K562 (cell line): ENCODE measurements around the gene OLFML2A. TPM values are rescaled to one million over a fixed set of nuclear protein-coding genes. Genes with fewer than 3 reads are reported as not detected.
A peak's percentile ranks its signal among the peaks of the same experiment; 100 is the strongest.

ENCODE experiments used
- ATAC-seq: fragments of 200-7000 bp; cut with Tn5 transposase; 3 replicates; pipeline ENCODE4 v1.9.1; 2020; ENCODE audit warnings: moderate library complexity
- BruUV-seq: library from RNA; stranded (reverse); fragments of 400-500 nt; replicated peaks from 2 replicates; lab custom pipeline; 2021; lab: Mats Ljungman, UMichigan
- CTCF ChIA-PET: fragments of 300-600 bp; formaldehyde crosslinking; extraction: SDS; loops from one replicate; lab custom pipeline; 2021; ENCODE audit warnings: low intra/inter-chr PET ratio; lab: Yijun Ruan, JAX
- POLR2A ChIA-PET: fragments of 300-600, 350-650 bp; sonication (Branson Sonifier 250); formaldehyde crosslinking; extraction: SDS; loops from one replicate; lab custom pipeline; 2021; ENCODE audit warnings: antibody characterized with exemption, inconsistent platforms; lab: Yijun Ruan, JAX
- DNase-seq, 4 experiments: peaks; one replicate each; pipeline versions ENCODE4 v3.0.0 to v3.0.0-alpha.2; 2011 to 2018; ENCODE audit warnings: low spot score in 3 of 4, mixed read lengths in 3 of 4; ENCODE audit errors: extremely low read depth in 1 of 4
- FAIRE-seq: peaks from 2 replicates; lab custom pipeline; 2011; peaks lifted over from hg19 to GRCh38; lab: Jason Lieb, UNC
- H2AFZ ChIP-seq: 2 replicates; pipeline ENCODE4 v1.6.0; 2011; ENCODE audit warnings: low read depth, low read length, control low read depth, inconsistent platforms
- H3K27ac ChIP-seq: fragments of 200-600 bp; 3 replicates; pipeline ENCODE4 v1.8.0; 2011; ENCODE audit warnings: low read depth, mild to moderate bottlenecking, control low read depth, inconsistent platforms, low read length, moderate library complexity, mixed read lengths; ENCODE audit errors: extremely low read depth
- H3K27me3 ChIP-seq, 2 experiments: fragments of 300-600 bp in 1 of 2; 2 replicates in 1 of 2; 3 replicates in 1 of 2; pipeline versions ENCODE4 v1.6.0 to v1.8.0; 2011; ENCODE audit warnings: inconsistent platforms in 2 of 2, low read length in 2 of 2, mild to moderate bottlenecking in 1 of 2, mixed read lengths in 1 of 2, moderate library complexity in 1 of 2; ENCODE audit not compliant: control insufficient read depth in 2 of 2, insufficient read depth in 2 of 2
- H3K36me3 ChIP-seq: fragments of 300-600 bp; 3 replicates; pipeline ENCODE4 v1.8.0; 2011; ENCODE audit warnings: mild to moderate bottlenecking, low read length, inconsistent platforms; ENCODE audit not compliant: control insufficient read depth, insufficient read depth
- H3K4me1 ChIP-seq, 2 experiments: fragments of 200-600 bp in 1 of 2; replicated peaks in 1 of 2; 2 replicates in 1 of 2; 3 replicates in 1 of 2; pipeline versions ENCODE4 v1.5.1 to v1.8.0; 2011; ENCODE audit warnings: inconsistent platforms in 2 of 2, low read length in 2 of 2, mild to moderate bottlenecking in 1 of 2, mixed read lengths in 1 of 2, moderate library complexity in 1 of 2; ENCODE audit not compliant: control insufficient read depth in 2 of 2, insufficient read depth in 2 of 2
- H3K4me2 ChIP-seq: 2 replicates; pipeline ENCODE4 v1.6.1; 2011; ENCODE audit warnings: low read length, control low read depth, inconsistent platforms, mixed read lengths; ENCODE audit not compliant: insufficient read depth
- H3K4me3 ChIP-seq: fragments of 200-600 bp; sonication (generic), shearing (Covaris generic); 2 replicates; pipeline ENCODE4 v1.5.1; 2016; ENCODE audit warnings: control low read depth, inconsistent platforms
- H3K79me2 ChIP-seq: fragments of 200-600 bp; 3 replicates; pipeline ENCODE4 v1.8.0; 2011; ENCODE audit warnings: low read length, inconsistent platforms; ENCODE audit not compliant: control insufficient read depth, insufficient read depth
- H3K9ac ChIP-seq, 2 experiments: 2 replicates each; pipeline versions ENCODE4 v1.6.0 to v1.6.1; 2011; ENCODE audit warnings: low read depth in 2 of 2, low read length in 2 of 2, control low read depth in 1 of 2, inconsistent platforms in 1 of 2, mild to moderate bottlenecking in 1 of 2, mixed read lengths in 1 of 2; ENCODE audit not compliant: insufficient read depth in 1 of 2
- H3K9me1 ChIP-seq: one replicate; pipeline ENCODE4 v1.6.0; 2011; ENCODE audit warnings: inconsistent platforms, mild to moderate bottlenecking, low read length, moderate library complexity; ENCODE audit not compliant: control insufficient read depth, insufficient read depth
- H3K9me3 ChIP-seq: replicated peaks from 2 replicates; pipeline ENCODE4 v1.5.1; 2011; ENCODE audit warnings: low read depth, low read length, inconsistent platforms; ENCODE audit not compliant: control insufficient read depth, insufficient read depth
- H4K20me1 ChIP-seq: replicated peaks from 2 replicates; pipeline ENCODE4 v1.6.1; 2011; ENCODE audit warnings: low read length, inconsistent platforms, mixed read lengths; ENCODE audit not compliant: control insufficient read depth, insufficient read depth
- CEBPB ChIP-seq: fragments of 450-650 bp; IDR thresholded peaks from 2 replicates; pipeline ENCODE4 v1.6.1; 2016; ENCODE audit warnings: missing genetic modification characterization, missing compliant biosample characterization
- CTCF ChIP-seq, 3 experiments: IDR thresholded peaks in 2 of 3; conservative IDR thresholded peaks in 1 of 3; 2 replicates each; pipeline ENCODE4 v1.5.1; 2011 to 2012; ENCODE audit warnings: low read length in 3 of 3, mild to moderate bottlenecking in 3 of 3, control low read depth in 2 of 3, improper control_type of control experiment in 1 of 3, inconsistent platforms in 1 of 3, low read depth in 1 of 3, mixed read lengths in 1 of 3, moderate library complexity in 1 of 3; ENCODE audit not compliant: insufficient read depth in 2 of 3
- ELF2 ChIP-seq: fragments of 250-450 bp; sonication (Bioruptor Pico); IDR thresholded peaks from 2 replicates; pipeline ENCODE4 v1.5.0; 2021; ENCODE audit warnings: mild to moderate bottlenecking
- HMG20B ChIP-seq: fragments of 250-450 bp; sonication (Bioruptor Pico); IDR thresholded peaks from 2 replicates; pipeline ENCODE4 v1.5.0; 2021; ENCODE audit warnings: mild to moderate bottlenecking
- IFI16 ChIP-seq: fragments of 250-450 bp; sonication (Bioruptor Pico); IDR thresholded peaks from 2 replicates; pipeline ENCODE4 v2.1.2; 2022; ENCODE audit warnings: mild to moderate bottlenecking, inconsistent platforms
- MAFK ChIP-seq: IDR thresholded peaks from 2 replicates; pipeline ENCODE4 v1.6.1; 2011; ENCODE audit warnings: low read length, improper control_type of control experiment
- NR3C1 ChIP-seq: sonication (generic); formaldehyde crosslinking; IDR thresholded peaks from 2 replicates; pipeline ENCODE4 v1.8.1; 2022; ENCODE audit warnings: missing genetic modification reagents
- POLR2A ChIP-seq: fragments of 450-650 bp; conservative IDR thresholded peaks from 2 replicates; pipeline ENCODE4 v1.6.1; 2016
- POLR2G ChIP-seq: fragments of 200-400 bp; formaldehyde crosslinking; IDR thresholded peaks from 2 replicates; pipeline ENCODE4 v1.6.1; 2017; ENCODE audit warnings: low read depth, mild to moderate bottlenecking, antibody characterized with exemption, low read length, moderate library complexity
- POU5F1 ChIP-seq: fragments of 150-350 bp; IDR thresholded peaks from 2 replicates; pipeline ENCODE4 v1.6.1; 2014; ENCODE audit warnings: borderline replicate concordance, low read length, low read depth, mild to moderate bottlenecking; ENCODE audit not compliant: partially characterized antibody
- PRPF4 ChIP-seq: fragments of 200-400 bp; formaldehyde crosslinking; IDR thresholded peaks from one replicate; pipeline ENCODE4 v1.6.1; 2017; ENCODE audit warnings: low read length, low read depth, mild to moderate bottlenecking; ENCODE audit not compliant: insufficient read depth, poor library complexity, severe bottlenecking
- RBFOX2 ChIP-seq: fragments of 200-400 bp; formaldehyde crosslinking; IDR thresholded peaks from 2 replicates; pipeline ENCODE4 v1.6.1; 2017; ENCODE audit warnings: low read depth, mild to moderate bottlenecking, low read length, moderate library complexity
- RHOXF2B ChIP-seq: fragments of 250-450 bp; sonication (Bioruptor Pico); conservative IDR thresholded peaks from 2 replicates; pipeline ENCODE4 v1.5.1; 2021
- STAG1 ChIP-seq: sonication (generic); formaldehyde crosslinking; IDR thresholded peaks from 2 replicates; pipeline ENCODE4 v1.5.0; 2020; ENCODE audit warnings: missing genetic modification reagents, borderline replicate concordance
- TCF15 ChIP-seq: fragments of 250-450 bp; sonication (Bioruptor Pico); IDR thresholded peaks from 2 replicates; pipeline ENCODE4 v1.8.0; 2022; ENCODE audit warnings: moderate library complexity, mild to moderate bottlenecking, inconsistent platforms
- USF1 ChIP-seq: sonication (generic); formaldehyde crosslinking; IDR thresholded peaks from 2 replicates; pipeline ENCODE4 v1.9.0; 2022; ENCODE audit warnings: mild to moderate bottlenecking, missing genetic modification reagents
- ZEB2 ChIP-seq: fragments of 450-650 bp; IDR thresholded peaks from 2 replicates; pipeline ENCODE4 v1.6.1; 2016
- ZNF583 ChIP-seq: fragments of 250-450 bp; sonication (Bioruptor Pico); IDR thresholded peaks from 2 replicates; pipeline ENCODE4 v1.4.0; 2020
- WGBS: fragments of 100-300 bp; shearing (Covaris generic); methylation state at CpG from one replicate; pipeline ENCODE4 v1.1.6; 2016; ENCODE audit warnings: low coverage, mixed read lengths; ENCODE audit not compliant: insufficient coverage; ENCODE audit errors: missing lambda C conversion rate; 5-methylcytosine and 5-hydroxymethylcytosine counted together
- in situ Hi-C: fragments of 300-500 bp; cut with MboI; formaldehyde crosslinking; loops from 4 replicates; pipeline ENCODE4 v1.15.0; 2018; ENCODE audit warnings: inconsistent platforms, mixed read lengths
- intact Hi-C: fragments of 100-400 bp; cut with micrococcal nuclease; formaldehyde crosslinking; loops from 2 replicates; pipeline ENCODE4 v1.14.2; 2022
- polyA plus RNA-seq, 8 experiments: library from polyadenylated mRNA; depleted of rRNA in 4 of 8; stranded (reverse) in 5 of 8; unstranded in 3 of 8; fragments of >200 nt; fragmentation: Nextera tagmentation in 2 of 8; fragmentation: Illumina TruSeq in 1 of 8; extraction: Ambion mirVana in 2 of 8; extraction: Trizol in 1 of 8; gene quantifications; 2 replicates each; pipeline versions ENCODE4 v1.2.1 to v1.2.3, GENCODE V29; 2011 to 2014; ENCODE audit warnings: inconsistent platforms in 1 of 8, missing spikeins in 1 of 8
- total RNA-seq, 7 experiments: library from RNA; depleted of rRNA in 6 of 7; stranded (reverse); fragments of >200 nt in 6 of 7; fragmentation: Illumina TruSeq in 2 of 7; extraction: Trizol in 2 of 7; gene quantifications; 2 replicates each; pipeline versions ENCODE4 v1.2.1 to v1.2.3, GENCODE V29; 2011 to 2021; ENCODE audit warnings: low replicate concordance in 1 of 7
- TF ChIP-seq, protein P1 (sequence below): fragments of 450-650 bp; formaldehyde crosslinking; IDR thresholded peaks from 2 replicates; pipeline ENCODE4 v1.4.0; 2020; ENCODE audit warnings: mild to moderate bottlenecking, mixed read lengths

The OLFML2A gene
- total and polyA plus RNA-seq, 9 of the 15 experiments (the other 6 are each of a cell fraction or from before 2014, with no cell fraction given): 0.16 TPM; not detected in 8

DNA sequence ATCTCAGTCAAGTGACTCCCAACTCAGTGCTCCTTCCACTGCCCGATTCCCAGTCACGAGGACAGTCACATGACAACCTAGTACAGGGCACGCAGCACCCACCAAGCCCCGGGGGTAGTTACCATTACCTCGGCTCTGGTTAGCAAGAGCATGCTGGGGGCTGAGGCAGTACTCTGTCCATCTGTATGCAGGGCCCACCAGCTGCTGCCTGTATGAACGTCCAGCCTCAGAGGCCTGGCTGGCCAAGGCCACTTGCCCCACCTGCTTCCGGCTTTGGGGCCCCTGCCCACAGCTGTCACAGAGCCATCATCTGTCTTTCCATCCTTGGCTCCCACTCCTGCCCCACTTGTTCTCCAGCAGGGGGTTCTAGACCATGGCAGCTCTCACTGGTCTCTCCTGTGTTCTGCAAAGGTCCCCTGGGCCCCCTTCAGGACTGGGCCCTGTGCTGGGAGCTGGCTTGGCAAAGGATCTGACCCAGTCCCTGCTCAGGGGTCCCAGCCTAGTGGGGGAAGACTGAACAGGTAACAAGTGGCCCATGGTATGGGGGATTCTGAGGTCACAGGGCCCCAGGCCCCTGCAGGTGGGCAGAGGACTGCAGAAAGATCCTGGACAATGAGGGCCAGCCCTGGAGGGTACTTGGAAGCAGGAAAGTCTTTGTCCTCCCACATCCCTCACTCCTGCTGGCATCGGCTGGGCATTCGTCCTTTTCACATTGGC, 81.6 kb downstream of the OLFML2A start:
- Histone ChIP-seq H3K27me3 (no peaks in the 10 kb centered on the region), H3K4me1 (peaks cover 19 to 62% of the 10 kb centered on the region in 2 experiments), H4K20me1 (peaks cover 51% of the 10 kb centered on the region), H3K4me3 (no peak overlapping the region), H3K79me2 (peaks cover 55% of the 10 kb centered on the region), H2AFZ (no peak overlapping the region), H3K9ac (peak overlapping the region in 1 of 2 experiments; percentile 84; a peak in 2 of 4 replicates), H3K4me2 (no peak overlapping the region), H3K27ac (no peak overlapping the region), H3K9me1 (peaks cover 15% of the 10 kb centered on the region), H3K36me3 (peaks cover 57% of the 10 kb centered on the region), H3K9me3 (no peaks in the 10 kb centered on the region; the same call in 1 of the 2 replicates)
- TF ChIP-seq MAFK (no peak), TCF15 (CRISPR knock-in tag) (no peak), POLR2G (peak; percentile 49; the same call in 1 of the 2 replicates), RHOXF2B (CRISPR knock-in tag) (no peak), STAG1 (CRISPR knock-in tag) (no peak), POU5F1 (no peak), ELF2 (CRISPR knock-in tag) (no peak), ZNF583 (CRISPR knock-in tag) (no peak), RBFOX2 (peak; percentile 77), USF1 (CRISPR knock-in tag) (peak; percentile 56; the same call in 1 of the 2 replicates), IFI16 (CRISPR knock-in tag) (no peak), CTCF (IDR thresholded peaks at IDR 0.05 in 2 of 3, conservative IDR thresholded peaks at IDR 0.05 in 1 of 3; ENCODE audit: insufficient read depth in 2 of 3, low read depth in 1 of 3, low read length in 3 of 3) (peak; percentile 10 to 29 (median 15); a peak in 1 of 6 replicates), POLR2A (peak; percentile 24; the same call in 1 of the 2 replicates), NR3C1 (CRISPR knock-in tag) (no peak), PRPF4 (peak; percentile 11), HMG20B (CRISPR knock-in tag) (no peak), CEBPB (tag) (no peak), ZEB2 (no peak)
- TF ChIP-seq, protein P1, sequence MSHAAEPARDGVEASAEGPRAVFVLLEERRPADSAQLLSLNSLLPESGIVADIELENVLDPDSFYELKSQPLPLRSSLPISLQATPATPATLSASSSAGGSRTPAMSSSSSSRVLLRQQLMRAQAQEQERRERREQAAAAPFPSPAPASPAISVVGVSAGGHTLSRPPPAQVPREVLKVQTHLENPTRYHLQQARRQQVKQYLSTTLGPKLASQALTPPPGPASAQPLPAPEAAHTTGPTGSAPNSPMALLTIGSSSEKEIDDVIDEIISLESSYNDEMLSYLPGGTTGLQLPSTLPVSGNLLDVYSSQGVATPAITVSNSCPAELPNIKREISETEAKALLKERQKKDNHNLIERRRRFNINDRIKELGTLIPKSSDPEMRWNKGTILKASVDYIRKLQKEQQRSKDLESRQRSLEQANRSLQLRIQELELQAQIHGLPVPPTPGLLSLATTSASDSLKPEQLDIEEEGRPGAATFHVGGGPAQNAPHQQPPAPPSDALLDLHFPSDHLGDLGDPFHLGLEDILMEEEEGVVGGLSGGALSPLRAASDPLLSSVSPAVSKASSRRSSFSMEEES (CRISPR knock-in tag): peak; percentile 60
- CTCF ChIA-PET: no interaction called here
- ATAC-seq: no peak
- DNase-seq: no peak
- WGBS: 89% methylated on average over 9 of the region's 9 CpGs
- no TSS peak for BruUV-seq
- POLR2A ChIA-PET: interaction anchor here (0.6 to 3.5 kb wide), 14 partner anchors 8 to 1846 kb away, joined by 3 to 16 read pairs (median 4); partner anchors contain the start of gene SCAI
- intact Hi-C loops (loop anchor here (5.0 kb wide), 1 partner anchor 34 kb away; no protein-coding TSS in a partner anchor), in situ Hi-C loops (no loop called here)
- no peak for FAIRE-seq
